Fibroblast of pulmonary artery (primary cell): ENCODE measurements around the gene GRXCR1.

ENCODE experiments used
- DNase-seq: peaks from one replicate; pipeline ENCODE4 v3.0.0-alpha.2; 2010; ENCODE audit warnings: low read depth
- H3K4me3 ChIP-seq: replicated peaks from 2 replicates; pipeline ENCODE4 v1.5.1; 2011; ENCODE audit warnings: low read depth, mild to moderate bottlenecking, control low read depth, low read length, moderate library complexity
- TF ChIP-seq, protein P1 (sequence below): IDR thresholded peaks from 2 replicates; pipeline ENCODE4 v1.5.1; 2011; ENCODE audit warnings: mild to moderate bottlenecking, control low read depth, low read length, inconsistent platforms; ENCODE audit errors: missing control alignments

The GRXCR1 gene

DNA sequence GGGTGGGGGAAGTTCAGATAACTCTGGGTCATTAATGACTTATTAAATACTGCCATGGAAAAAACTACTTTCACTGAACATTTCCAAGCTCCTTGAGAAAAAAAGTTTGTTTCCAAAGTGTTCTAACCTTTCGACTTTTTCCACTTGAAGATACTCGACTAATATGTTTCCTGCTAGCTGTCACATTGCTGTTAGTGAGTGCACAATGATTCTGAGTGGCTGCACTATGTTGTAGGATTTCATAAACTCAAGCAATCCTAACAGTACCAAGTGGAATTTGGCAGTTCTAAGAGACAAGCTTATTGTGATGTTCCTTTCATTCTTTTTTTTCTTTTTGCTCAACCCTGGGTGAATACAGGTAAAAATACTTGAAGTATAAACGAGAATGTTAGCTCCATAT, 33.4 kb downstream of the GRXCR1 start:
- TF ChIP-seq, protein P1, sequence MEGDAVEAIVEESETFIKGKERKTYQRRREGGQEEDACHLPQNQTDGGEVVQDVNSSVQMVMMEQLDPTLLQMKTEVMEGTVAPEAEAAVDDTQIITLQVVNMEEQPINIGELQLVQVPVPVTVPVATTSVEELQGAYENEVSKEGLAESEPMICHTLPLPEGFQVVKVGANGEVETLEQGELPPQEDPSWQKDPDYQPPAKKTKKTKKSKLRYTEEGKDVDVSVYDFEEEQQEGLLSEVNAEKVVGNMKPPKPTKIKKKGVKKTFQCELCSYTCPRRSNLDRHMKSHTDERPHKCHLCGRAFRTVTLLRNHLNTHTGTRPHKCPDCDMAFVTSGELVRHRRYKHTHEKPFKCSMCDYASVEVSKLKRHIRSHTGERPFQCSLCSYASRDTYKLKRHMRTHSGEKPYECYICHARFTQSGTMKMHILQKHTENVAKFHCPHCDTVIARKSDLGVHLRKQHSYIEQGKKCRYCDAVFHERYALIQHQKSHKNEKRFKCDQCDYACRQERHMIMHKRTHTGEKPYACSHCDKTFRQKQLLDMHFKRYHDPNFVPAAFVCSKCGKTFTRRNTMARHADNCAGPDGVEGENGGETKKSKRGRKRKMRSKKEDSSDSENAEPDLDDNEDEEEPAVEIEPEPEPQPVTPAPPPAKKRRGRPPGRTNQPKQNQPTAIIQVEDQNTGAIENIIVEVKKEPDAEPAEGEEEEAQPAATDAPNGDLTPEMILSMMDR: no peak
- no peak for DNase-seq
- H3K4me3 ChIP-seq: no peak overlapping the region

DNA sequence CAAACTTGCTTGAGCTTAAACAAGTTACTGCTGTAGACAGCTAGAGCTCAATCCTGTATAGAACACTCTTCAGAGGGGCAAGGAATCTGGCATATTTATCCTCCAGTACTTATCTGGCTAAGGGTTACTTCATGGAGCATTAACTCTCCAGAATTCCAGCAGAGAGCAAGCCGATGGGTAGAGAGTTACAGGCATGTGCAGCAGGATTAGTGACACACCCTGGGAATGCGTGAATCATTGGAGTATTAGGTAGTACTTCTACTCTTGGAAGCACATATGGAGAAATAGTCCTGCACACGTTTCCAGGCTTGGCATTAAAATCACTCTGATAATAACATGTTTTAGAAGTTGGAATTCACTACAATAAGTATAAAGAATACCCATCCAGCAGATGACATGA, 35.4 kb downstream of the GRXCR1 start:
- H3K4me3 ChIP-seq: no peak overlapping the region
- no peak for DNase-seq
- TF ChIP-seq, protein P1: no peak

DNA sequence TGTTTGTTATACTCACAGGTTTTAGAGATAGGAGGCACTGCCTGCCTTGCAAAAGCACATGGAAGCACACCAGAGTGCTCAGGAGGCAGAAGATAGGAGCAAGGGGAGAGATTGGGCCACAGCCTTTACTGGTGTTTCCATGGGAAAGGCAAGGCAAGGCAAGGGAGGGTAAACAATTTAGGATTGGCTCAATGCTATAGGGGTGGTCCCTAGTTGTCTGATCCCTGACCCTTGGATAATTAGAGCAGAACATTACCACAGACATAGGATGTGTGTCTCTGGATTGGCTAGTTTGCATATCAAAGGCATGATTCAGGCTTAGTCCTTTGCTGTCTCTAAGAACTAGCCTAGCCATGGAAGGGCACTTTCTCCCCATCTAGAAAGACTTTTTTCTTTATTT, 36.1 kb downstream of the GRXCR1 start:
- H3K4me3 ChIP-seq: no peak overlapping the region
- TF ChIP-seq, protein P1: no peak
- no peak for DNase-seq

DNA sequence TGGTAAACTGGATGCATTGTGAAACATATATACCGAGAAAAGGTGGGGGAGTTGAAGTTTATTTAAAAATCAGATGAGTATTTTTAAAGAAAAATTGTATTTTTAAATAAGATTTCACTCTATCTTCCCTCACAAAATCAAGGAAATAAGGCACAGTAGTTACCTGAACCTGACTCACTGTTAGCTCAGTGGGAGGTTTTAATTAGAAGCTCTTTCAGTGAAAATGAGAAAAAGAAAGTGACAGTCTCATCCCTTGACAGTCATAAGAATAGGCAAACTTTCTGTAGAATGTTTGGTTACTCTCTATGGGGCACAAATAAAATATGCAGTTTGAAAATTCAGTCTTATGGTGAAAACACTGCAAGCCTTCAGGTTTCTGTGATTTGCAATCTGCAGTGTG, 49.7 kb downstream of the GRXCR1 start:
- no peak for DNase-seq
- TF ChIP-seq, protein P1: no peak
- H3K4me3 ChIP-seq: no peak overlapping the region

DNA sequence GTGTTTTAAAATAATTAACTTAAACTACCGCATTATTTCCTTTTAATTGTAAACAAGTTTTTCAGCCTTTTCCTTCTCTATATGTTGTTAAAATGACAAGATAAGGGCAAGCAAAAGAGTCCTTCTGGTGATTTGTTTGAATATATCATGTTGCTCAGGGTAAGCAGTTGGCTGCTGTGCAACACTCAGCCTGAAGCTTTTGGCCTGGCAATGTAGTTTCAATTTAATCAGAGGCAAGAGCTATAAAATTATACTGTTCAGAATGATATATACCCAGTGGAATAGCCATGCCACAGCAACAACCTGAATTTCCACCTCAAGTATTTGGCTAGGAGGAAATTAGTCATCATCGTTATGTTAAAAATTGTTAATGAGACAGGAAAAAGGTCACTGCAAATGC, 53.4 kb downstream of the GRXCR1 start:
- no peak overlapping the region for H3K4me3 ChIP-seq
- DNase-seq: no peak
- TF ChIP-seq, protein P1: no peak

DNA sequence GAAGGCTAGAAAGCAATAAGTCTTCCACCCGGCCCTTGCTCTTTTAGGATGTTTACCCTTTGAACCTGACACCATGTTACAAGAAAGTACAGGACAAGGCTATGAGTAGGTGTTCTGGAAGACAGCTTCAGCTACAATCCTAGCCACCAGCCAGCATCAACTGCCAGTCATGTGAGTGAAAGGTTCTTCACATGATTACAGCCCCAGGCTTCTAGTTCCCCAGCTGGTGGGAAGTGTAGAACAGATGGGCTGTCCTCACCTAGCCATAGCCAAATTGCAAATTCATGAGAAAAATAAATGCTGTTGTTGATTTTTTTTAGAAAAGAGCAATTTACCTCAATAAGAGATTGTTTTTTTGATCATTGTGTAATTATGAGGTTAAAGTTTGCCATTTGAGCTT, 60.8 kb downstream of the GRXCR1 start:
- TF ChIP-seq, protein P1: no peak
- no peak for DNase-seq
- H3K4me3 ChIP-seq: no peak overlapping the region

DNA sequence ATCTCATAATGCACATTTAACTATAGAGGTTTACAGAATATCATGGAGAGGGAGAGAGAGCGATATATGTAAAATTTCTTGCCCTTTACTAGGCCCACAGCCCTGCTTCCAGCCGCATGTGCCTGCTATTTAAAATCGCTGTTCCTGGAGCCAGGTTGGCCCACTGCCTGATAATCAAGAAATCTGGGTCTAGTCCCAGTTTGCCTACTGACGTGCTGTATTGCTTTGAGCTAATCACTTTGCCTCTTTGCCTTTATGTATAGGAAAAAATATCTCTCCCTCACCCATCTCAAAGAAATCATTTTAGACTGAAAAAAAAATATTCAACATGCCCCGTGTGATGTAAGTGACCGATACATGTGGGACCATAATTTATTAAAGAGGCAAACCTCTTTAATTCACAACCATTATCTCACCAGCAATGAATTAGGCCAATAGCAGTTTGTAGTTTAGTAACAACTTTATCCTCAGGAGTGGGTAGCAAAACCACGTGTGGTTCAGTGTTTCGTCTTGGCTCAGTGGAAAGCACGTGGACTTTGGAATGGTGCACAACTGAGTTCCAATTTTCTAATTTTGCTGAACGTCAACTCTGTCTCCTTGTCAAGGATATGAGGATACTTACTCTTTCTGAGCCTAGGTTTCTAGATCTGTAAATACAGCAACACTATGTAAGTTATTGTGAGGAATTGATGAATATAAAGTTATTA, 62.6 kb downstream of the GRXCR1 start:
- no peak for DNase-seq
- TF ChIP-seq, protein P1: no peak

More for the DNA sequence above, 62.6 kb downstream of the GRXCR1 start:
- no peak overlapping the region for H3K4me3 ChIP-seq
